GM18526 (cell line): ENCODE data around the gene VSTM4.

Source experiments
- POLR2A ChIP-seq: IDR thresholded peaks from 3 replicates; pipeline ENCODE4 v1.6.1; 2011; ENCODE audit not compliant: insufficient read length; ENCODE audit errors: extremely low read depth

Gene VSTM4

DNA sequence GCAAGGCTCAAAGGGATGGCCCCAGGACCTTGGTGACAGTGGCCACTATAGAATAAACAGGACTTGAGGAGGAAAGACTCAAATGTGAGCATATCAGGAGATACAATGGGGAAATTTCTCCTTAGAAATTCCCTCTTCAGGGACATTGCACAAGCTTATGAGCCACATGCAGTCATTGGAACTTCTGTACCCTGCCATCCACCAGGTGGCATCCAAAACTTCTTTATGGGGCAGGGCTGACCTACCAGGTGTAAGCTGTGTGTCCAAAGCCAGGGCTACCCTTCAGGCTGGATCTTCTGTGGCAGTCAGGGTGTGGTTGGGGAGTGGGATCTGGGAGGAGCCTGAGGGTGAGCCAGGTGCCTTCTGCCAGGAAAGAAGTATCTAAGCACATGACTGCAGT is 139.1 kb downstream of the VSTM4 start:
- no peak for TF ChIP-seq POLR2A

DNA sequence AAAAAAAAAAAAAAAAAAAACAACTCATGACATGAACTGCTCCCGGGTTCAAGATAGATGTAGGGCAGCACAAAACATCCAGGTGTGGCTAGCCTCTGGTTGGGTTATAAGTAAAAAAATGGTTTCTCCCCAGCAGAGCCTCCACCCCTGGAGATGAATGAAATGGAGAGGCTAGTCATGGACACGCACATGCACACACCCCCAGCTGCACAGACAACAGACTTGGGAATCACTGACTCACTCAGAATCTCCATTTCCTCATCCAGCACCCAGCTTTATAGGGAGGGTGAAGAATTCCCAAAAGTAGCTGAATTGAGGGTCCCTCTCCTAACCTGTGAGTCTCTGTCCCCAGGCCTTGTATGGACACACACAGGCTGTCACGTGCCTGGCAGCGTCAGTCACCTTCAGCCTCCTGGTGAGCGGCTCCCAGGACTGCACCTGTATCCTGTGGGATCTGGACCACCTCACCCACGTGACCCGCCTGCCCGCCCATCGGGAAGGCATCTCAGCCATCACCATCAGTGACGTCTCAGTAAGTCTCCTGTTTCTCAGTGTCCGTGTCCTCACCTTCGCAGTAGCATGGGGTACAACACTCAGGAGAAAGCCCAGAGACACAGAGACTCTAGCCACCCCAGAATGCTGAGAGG is 140.7 kb downstream of the VSTM4 start:
- TF ChIP-seq POLR2A: no peak

DNA sequence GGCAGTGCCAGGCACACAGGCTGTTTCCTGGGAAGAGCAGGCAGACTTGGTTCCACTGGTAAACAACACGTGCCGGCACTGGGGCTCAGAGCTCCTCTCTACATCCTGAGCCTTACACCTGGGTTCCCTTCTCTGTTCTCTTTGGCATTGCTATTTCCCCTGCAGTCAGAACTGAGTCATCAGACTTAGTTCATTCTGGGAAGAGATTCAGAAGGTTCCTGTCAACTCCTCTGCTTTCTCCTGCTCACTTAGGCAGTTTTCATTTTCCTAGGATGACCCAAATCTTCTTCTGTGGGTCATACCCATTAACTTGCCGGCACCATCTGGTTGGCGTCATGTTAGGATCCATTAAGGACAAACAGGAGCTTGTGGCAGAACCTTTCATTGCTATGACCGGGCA is 142.3 kb downstream of the VSTM4 start:
- TF ChIP-seq POLR2A: no peak

DNA sequence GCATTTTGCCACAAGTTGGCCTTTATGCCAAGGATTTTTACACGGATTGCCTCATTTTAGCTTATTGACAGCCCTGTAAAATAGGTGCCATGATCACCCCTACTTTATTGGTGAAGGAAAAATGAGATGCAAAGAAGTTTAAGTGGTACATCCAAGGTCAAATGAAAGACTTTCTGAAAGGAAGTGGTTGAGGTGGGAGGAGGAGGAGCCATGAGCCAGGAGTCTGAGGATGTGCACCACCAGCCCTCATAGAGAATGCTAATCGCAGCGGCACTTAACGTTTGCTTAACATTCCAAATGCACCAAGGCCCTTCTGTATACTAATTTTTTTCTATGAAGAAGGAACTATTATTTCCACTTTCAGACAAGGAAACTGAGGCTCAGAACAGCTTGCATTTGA is 144.7 kb downstream of the VSTM4 start:
- TF ChIP-seq POLR2A: no peak

DNA sequence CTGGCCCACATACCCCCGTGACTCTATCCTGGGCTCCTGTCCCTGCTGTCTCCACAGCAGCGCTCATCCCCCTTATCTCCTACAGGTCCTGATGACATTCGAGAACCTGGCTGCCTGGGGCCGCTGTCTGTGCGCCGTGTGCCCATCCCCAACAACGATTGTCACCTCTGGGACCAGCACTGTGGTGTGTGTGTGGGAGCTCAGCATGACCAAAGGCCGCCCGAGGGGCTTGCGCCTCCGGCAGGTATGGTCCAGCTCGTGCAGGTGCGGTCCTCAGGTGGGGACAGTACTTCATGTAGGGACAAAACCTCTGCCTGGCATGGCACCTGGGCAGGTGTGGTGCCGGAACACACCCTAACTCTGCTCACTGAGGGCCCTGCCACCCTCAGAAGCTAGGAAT is 145.3 kb downstream of the VSTM4 start:
- no peak for TF ChIP-seq POLR2A

DNA sequence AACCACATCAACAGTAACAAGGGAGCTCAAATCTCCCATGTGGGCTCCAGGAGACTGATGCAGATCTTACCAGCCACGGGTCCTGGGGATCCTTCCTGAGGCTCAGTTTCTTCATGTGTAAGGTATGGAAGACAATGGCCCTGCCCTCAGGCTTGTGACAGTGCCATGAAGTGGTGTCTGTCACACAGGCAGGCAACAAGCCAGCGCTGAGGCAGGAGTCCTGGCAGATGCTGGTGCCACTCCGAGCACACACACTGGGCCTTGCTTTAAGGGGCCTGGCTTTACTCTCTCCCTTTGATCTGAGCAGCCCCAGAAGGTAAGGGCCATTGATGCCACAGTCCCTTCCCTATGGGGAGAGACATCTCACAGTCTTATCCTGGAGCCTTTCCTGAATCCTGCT is 147.3 kb downstream of the VSTM4 start:
- no peak for TF ChIP-seq POLR2A

DNA sequence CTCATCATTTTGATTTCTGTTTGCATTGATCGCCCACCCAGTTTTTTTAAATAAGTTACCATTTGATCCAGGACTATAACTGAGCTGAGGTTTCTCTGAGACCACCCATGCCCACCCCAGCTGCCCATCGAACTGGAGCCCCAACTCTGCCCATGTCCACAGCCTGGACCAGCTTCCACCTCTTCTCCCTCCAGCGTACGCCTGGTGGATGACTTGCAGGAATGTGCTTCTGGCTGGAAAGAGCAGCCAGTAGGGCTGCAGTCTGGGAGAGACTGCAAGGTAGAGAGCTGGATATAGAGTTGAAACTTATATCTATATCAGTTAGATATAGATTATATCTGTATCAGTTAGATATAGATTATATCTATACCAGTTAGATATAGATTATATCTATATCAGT is 149.9 kb downstream of the VSTM4 start:
- no peak for TF ChIP-seq POLR2A
